IMR-90 (cell line): Measurements from ENCODE around the gene OR8B4. TPM values are rescaled to one million over a fixed set of nuclear protein-coding genes. Genes with fewer than 3 reads are reported as not detected.

ENCODE experiments used
- ATAC-seq: fragments of 200-7000 bp; cut with Tn5 transposase; 2 replicates; pipeline ENCODE4 v1.9.1; 2020; ENCODE audit warnings: low read depth, mild to moderate bottlenecking, moderate library complexity
- BruUV-seq: library from RNA; stranded (reverse); fragments of 400-500 nt; replicated peaks from 2 replicates; lab custom pipeline; 2021; lab: Mats Ljungman, UMichigan
- CTCF ChIA-PET: fragments of 300-600 bp; formaldehyde crosslinking; extraction: SDS; loops from one replicate; lab custom pipeline; 2021; ENCODE audit warnings: antibody characterized with exemption; lab: Yijun Ruan, JAX
- POLR2A ChIA-PET: fragments of 300-600 bp; sonication (Branson Sonifier 250); formaldehyde crosslinking; loops from one replicate; lab custom pipeline; 2022; ENCODE audit warnings: antibody characterized with exemption; ENCODE audit not compliant: unreplicated experiment; lab: Charles Lee
- DNase-seq: peaks from one replicate; pipeline ENCODE4 v3.0.0; 2013
- H2AFZ ChIP-seq: replicated peaks from 2 replicates; pipeline ENCODE3; 2013; ENCODE audit warnings: low read length, mild to moderate bottlenecking; ENCODE audit not compliant: poor library complexity
- H2AK5ac ChIP-seq: 2 replicates; pipeline ENCODE4 v1.6.1; 2013; ENCODE audit warnings: low read depth, low read length, inconsistent platforms
- H2AK9ac ChIP-seq: replicated peaks from 2 replicates; pipeline ENCODE3; 2013; ENCODE audit warnings: mild to moderate bottlenecking, low read depth, low read length, moderate library complexity; ENCODE audit not compliant: poor library complexity
- H2BK120ac ChIP-seq: 2 replicates; pipeline ENCODE4 v1.6.1; 2013; ENCODE audit warnings: low read depth, low read length, inconsistent platforms
- H2BK15ac ChIP-seq: 3 replicates; pipeline ENCODE4 v1.6.1; 2013; ENCODE audit warnings: low read depth, low read length, inconsistent platforms
- H2BK20ac ChIP-seq: 2 replicates; pipeline ENCODE4 v1.6.1; 2013; ENCODE audit warnings: low read depth, mild to moderate bottlenecking, inconsistent platforms, low read length, moderate library complexity
- H2BK5ac ChIP-seq: 2 replicates; pipeline ENCODE4 v1.6.1; 2013; ENCODE audit warnings: mild to moderate bottlenecking, low read depth, low read length, inconsistent platforms; ENCODE audit not compliant: poor library complexity, severe bottlenecking
- H3K14ac ChIP-seq: replicated peaks from 2 replicates; pipeline ENCODE4 v1.6.1; 2013; ENCODE audit warnings: low read depth, low read length, inconsistent platforms
- H3K18ac ChIP-seq: 2 replicates; pipeline ENCODE4 v1.6.1; 2013; ENCODE audit warnings: low read depth, low read length, control low read depth
- H3K23ac ChIP-seq: 2 replicates; pipeline ENCODE4 v1.6.1; 2013; ENCODE audit warnings: low read depth, low read length, inconsistent platforms
- H3K27ac ChIP-seq: 2 replicates; pipeline ENCODE4 v1.5.1; 2013; ENCODE audit warnings: mild to moderate bottlenecking, control low read depth, low read length; ENCODE audit not compliant: insufficient read depth
- H3K27me3 ChIP-seq: 2 replicates; pipeline ENCODE4 v1.6.1; 2013; ENCODE audit warnings: low read length; ENCODE audit not compliant: control insufficient read depth, insufficient read depth
- H3K36me3 ChIP-seq: 2 replicates; pipeline ENCODE4 v1.6.1; 2013; ENCODE audit warnings: low read length, mixed read lengths; ENCODE audit not compliant: control insufficient read depth, insufficient read depth
- H3K4ac ChIP-seq: 2 replicates; pipeline ENCODE4 v1.6.1; 2013; ENCODE audit warnings: low read depth, low read length, inconsistent platforms
- H3K4me1 ChIP-seq: 2 replicates; pipeline ENCODE4 v1.6.1; 2013; ENCODE audit warnings: low read length, mixed read lengths; ENCODE audit not compliant: control insufficient read depth, insufficient read depth
- H3K4me2 ChIP-seq: 2 replicates; pipeline ENCODE4 v1.6.1; 2013; ENCODE audit warnings: low read depth, mild to moderate bottlenecking, control low read depth, low read length, moderate library complexity
- H3K4me3 ChIP-seq: 2 replicates; pipeline ENCODE4 v1.5.1; 2013; ENCODE audit warnings: low read depth, mild to moderate bottlenecking, control low read depth, low read length, moderate library complexity; ENCODE audit not compliant: insufficient read depth
- H3K56ac ChIP-seq: 2 replicates; pipeline ENCODE4 v1.6.1; 2013; ENCODE audit warnings: low read length, inconsistent platforms; ENCODE audit not compliant: insufficient read depth; ENCODE audit errors: extremely low read depth
- H3K79me1 ChIP-seq, 2 experiments: 2 replicates each; pipeline ENCODE4 v1.6.1; 2013; ENCODE audit warnings: low read length in 2 of 2, inconsistent platforms in 1 of 2, low read depth in 1 of 2
- H3K9ac ChIP-seq: 2 replicates; pipeline ENCODE4 v1.6.1; 2013; ENCODE audit warnings: low read depth, low read length, control low read depth
- H3K9me1 ChIP-seq: 2 replicates; pipeline ENCODE4 v1.6.1; 2013; ENCODE audit warnings: low read length, inconsistent platforms; ENCODE audit not compliant: insufficient read depth
- H3K9me3 ChIP-seq: 2 replicates; pipeline ENCODE4 v1.6.1; 2013; ENCODE audit warnings: low read length; ENCODE audit not compliant: control insufficient read depth, insufficient read depth
- H4K20me1 ChIP-seq: 2 replicates; pipeline ENCODE4 v1.6.1; 2013; ENCODE audit warnings: low read length, inconsistent platforms; ENCODE audit not compliant: insufficient read depth
- H4K5ac ChIP-seq: 2 replicates; pipeline ENCODE4 v1.6.1; 2013; ENCODE audit warnings: mild to moderate bottlenecking, low read depth, low read length, control low read depth
- H4K8ac ChIP-seq, 2 experiments: 2 replicates each; pipeline ENCODE4 v1.6.1; 2013; ENCODE audit warnings: low read depth in 2 of 2, low read length in 2 of 2, control low read depth in 1 of 2, inconsistent platforms in 1 of 2
- H4K91ac ChIP-seq: 2 replicates; pipeline ENCODE4 v1.6.1; 2013; ENCODE audit warnings: low read depth, low read length, inconsistent platforms; ENCODE audit not compliant: insufficient read depth
- CEBPB ChIP-seq: IDR thresholded peaks from 2 replicates; pipeline ENCODE4 v1.6.1; 2012; ENCODE audit warnings: low read depth, low read length, improper control_type of control experiment
- MAZ ChIP-seq: IDR thresholded peaks from 2 replicates; pipeline ENCODE4 v1.6.1; 2012; ENCODE audit warnings: low read depth, mild to moderate bottlenecking, low read length, improper control_type of control experiment, moderate library complexity, borderline replicate concordance
- RAD21 ChIP-seq: IDR thresholded peaks from 2 replicates; pipeline ENCODE4 v1.6.1; 2012; ENCODE audit warnings: low read length, improper control_type of control experiment
- RCOR1 ChIP-seq: IDR thresholded peaks from 2 replicates; pipeline ENCODE4 v1.6.1; 2012; ENCODE audit warnings: mild to moderate bottlenecking, low read length, improper control_type of control experiment; ENCODE audit not compliant: insufficient replicate concordance
- RFX5 ChIP-seq: IDR thresholded peaks from 2 replicates; pipeline ENCODE4 v1.8.0; 2012; ENCODE audit warnings: low read depth, mild to moderate bottlenecking, low read length, moderate library complexity
- WGBS, 2 experiments: methylation state at CpG; one replicate each; pipeline versions ENCODE4 v1.1.5 to v1.1.7; 2013; ENCODE audit warnings: missing lambda C conversion rate in 2 of 2; ENCODE audit not compliant: insufficient read length in 1 of 2; ENCODE audit errors: extremely low coverage in 2 of 2; 5-methylcytosine and 5-hydroxymethylcytosine counted together
- dilution Hi-C: fragments of 300-500 bp; cut with HindIII; formaldehyde crosslinking; loops from one replicate; pipeline ENCODE4 v1.14.3; 2018; ENCODE audit warnings: low sequenced_read_pairs; ENCODE audit not compliant: unreplicated experiment
- in situ Hi-C: fragments of 300-500 bp; cut with MboI; formaldehyde crosslinking; loops from 3 replicates; pipeline ENCODE4 v1.14.3; 2019; ENCODE audit warnings: low sequenced_read_pairs, inconsistent platforms, mixed read lengths
- intact Hi-C: fragments of 100-400 bp; cut with micrococcal nuclease; formaldehyde crosslinking; loops from 2 replicates; pipeline ENCODE4 v1.10.0; 2022
- polyA plus RNA-seq, 3 experiments: library from polyadenylated mRNA; depleted of rRNA; stranded (reverse); fragments of >200 nt; gene quantifications; 2 replicates each; pipeline ENCODE4 v1.2.3, GENCODE V29; 2012; ENCODE audit warnings: low replicate concordance in 1 of 3
- total RNA-seq: library from RNA; depleted of rRNA; stranded (reverse); fragments of >200 nt; gene quantifications from 2 replicates; pipeline ENCODE4 v1.2.3, GENCODE V29; 2012

The OR8B4 gene
- total and polyA plus RNA-seq, 2 of the 4 experiments (the other 2 are of a cell fraction), result not detected

- no peak within 1 kb of the TSS for H3K27ac ChIP-seq
These were observed 21.0 kb upstream of the OR8B4 start, which contains the start of gene OR8B8 for GRCh38 chr11:124445646-124446150. Gene OR8B8 (minus strand): TSS chr11:124445696. CDS start chr11:124441085, 4,611 bp downstream.

More at GRCh38 chr11:124445646-124446150, 21.0 kb upstream of the OR8B4 start, which contains the start of gene OR8B8:
- Histone ChIP-seq H3K18ac (no peak within 1 kb of the TSS), H3K14ac (no peak within 1 kb of the TSS), H4K91ac (no peak within 1 kb of the TSS), H3K79me1 (no peaks in the 10 kb centered on the region), H3K4me1 (no peaks in the 10 kb centered on the region), H3K4me3 (no peak within 1 kb of the TSS), H2AK9ac (no peak within 1 kb of the TSS), H3K27me3 (no peaks in the 10 kb centered on the region), H3K9me3 (no peaks in the 10 kb centered on the region), H2BK15ac (no peak within 1 kb of the TSS), H4K8ac (no peak within 1 kb of the TSS), H3K4me2 (no peak within 1 kb of the TSS), H3K4ac (no peak within 1 kb of the TSS), H3K23ac (no peak within 1 kb of the TSS), H3K9ac (no peak within 1 kb of the TSS), H2BK5ac (no peak within 1 kb of the TSS), H4K5ac (no peak within 1 kb of the TSS), H2BK20ac (no peak within 1 kb of the TSS), H3K36me3 (no peaks in the 10 kb centered on the region), H3K56ac (no peak within 1 kb of the TSS), H2BK120ac (no peak within 1 kb of the TSS), H2AK5ac (no peak within 1 kb of the TSS), H2AFZ (no peak within 1 kb of the TSS), H3K9me1 (no peaks in the 10 kb centered on the region), H4K20me1 (no peaks in the 10 kb centered on the region)
- intact Hi-C loops, result no loop called here
- BruUV-seq, result no TSS peak
- TF ChIP-seq MAZ, result no peak
- no peak for TF ChIP-seq RCOR1
- TF ChIP-seq RFX5, result no peak
- TF ChIP-seq CEBPB, result no peak
- no peak for TF ChIP-seq RAD21
- dilution Hi-C loops, result no loop called here
- ATAC-seq (no peak), DNase-seq (no peak)
- ChIA-PET CTCF (interaction anchor here (0.6 kb wide), 1 partner anchor 9 kb away, joined by 3 read pairs; no protein-coding TSS in a partner anchor), POLR2A (no interaction called here)
- no CpG with 5 or more reads among the region's 1 CpG for WGBS, 2 experiments
- in situ Hi-C loops, result no loop called here
